ENCODE measurements around the gene FAM174C. TPM values are rescaled to one million over a fixed set of nuclear protein-coding genes. Genes with fewer than 3 reads are reported as not detected.

FAM174C gene
- 21.4 TPM for total RNA-seq

DNA sequence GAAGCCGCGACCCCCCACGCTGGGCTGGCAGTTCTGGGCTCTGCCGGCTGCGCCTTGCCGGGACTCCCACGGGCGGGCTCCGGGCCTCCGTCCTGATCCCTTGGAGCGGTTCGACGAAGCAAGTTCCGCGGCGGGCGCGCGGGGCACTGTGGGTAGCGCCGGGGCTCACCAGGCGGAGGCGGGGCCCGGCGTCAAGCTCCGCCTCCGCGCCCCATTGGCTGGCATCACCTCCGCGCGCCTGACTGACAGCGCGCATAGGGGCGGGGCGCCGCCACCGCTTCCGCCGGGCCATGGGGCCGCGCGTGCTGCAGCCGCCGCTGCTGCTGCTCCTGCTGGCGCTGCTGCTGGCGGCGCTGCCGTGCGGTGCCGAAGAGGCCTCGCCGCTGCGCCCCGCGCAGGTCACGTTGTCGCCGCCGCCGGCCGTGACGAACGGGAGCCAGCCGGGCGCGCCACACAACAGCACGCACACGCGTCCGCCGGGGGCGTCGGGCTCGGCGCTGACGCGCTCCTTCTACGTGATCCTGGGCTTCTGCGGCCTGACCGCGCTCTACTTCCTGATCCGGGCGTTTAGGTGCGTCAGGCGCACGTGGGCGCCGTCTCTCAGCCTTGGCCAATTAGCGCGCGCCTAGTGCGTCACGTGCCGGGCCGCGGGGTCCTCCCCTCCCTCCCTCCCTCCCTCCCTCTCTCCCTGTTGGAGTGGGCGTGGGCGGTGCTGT lies at the start of gene FAM174C:
TSS of gene FAM174C (plus strand) at position 271 of the 716 bp plus-strand sequence. CDS start at position 291, 20 bp downstream.
- peak; percentile 84 for ATAC-seq

DNA sequence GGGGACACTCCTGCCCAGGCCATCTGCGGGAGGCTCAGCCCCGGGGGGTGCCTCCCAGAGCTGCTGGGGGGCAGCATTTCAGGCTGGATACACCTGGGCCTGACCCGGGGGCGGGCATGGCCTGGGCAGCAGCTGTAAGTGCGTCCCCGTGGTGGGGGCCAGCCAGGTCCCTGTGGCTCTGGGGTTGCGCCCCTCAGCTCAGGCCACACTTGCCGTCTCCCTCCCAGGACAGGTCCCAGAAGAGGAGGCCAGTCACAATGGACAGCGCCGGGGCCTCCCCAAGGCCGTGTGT lies 49.2 kb upstream of the FAM174C start:
- DNase-seq (ENCODE audit: low spot score), result no peak
- ATAC-seq, result no peak
- intact Hi-C loops (cut with DNase I), result no loop called here

More for the DNA sequence above, at the start of gene FAM174C:
- DNase-seq (ENCODE audit: low spot score), result peak; percentile 97
- intact Hi-C loops (cut with DNase I), result no loop called here

DNA sequence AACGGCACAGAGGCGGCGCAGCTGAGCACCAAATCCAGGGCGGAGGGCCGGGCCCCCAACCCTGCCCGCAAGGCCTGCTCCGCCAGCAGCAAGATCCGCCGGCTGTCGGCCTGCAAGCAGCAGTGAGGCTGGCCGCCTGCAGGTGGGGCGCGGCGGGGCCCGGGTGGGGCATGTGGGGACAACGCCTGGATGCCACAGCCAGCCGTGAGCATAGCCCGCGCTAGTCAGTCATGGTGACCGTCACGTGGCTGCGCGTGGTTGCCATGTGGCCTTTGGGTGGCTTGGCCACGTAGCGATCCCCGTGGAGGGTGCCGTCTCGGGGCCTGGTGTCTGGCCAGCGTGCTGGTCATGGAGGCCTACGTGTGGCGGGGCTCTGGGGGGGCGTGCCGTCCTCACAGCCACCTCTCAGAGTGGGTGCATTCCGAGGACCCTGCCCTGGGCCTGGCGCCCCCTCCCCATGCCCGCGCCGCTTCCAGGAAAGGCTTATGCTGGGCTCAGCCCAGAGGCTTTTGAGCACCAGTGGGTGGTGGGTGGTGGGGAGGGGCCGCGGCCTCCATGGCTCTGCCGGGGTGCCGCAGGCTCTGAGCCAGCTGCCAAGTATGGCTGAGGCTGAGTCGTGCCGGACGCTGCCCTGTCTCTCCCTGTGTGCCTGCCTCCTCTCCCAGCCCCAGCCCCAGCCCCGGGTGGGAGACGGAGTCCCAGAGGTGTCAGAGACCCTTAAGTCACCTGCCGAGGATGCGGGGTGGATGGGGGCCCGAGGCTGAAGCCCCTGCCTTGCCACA lies 48.6 kb upstream of the FAM174C start:
- no peak for DNase-seq (ENCODE audit: low spot score)
- no peak for ATAC-seq
- intact Hi-C loops (cut with DNase I), result no loop called here

DNA sequence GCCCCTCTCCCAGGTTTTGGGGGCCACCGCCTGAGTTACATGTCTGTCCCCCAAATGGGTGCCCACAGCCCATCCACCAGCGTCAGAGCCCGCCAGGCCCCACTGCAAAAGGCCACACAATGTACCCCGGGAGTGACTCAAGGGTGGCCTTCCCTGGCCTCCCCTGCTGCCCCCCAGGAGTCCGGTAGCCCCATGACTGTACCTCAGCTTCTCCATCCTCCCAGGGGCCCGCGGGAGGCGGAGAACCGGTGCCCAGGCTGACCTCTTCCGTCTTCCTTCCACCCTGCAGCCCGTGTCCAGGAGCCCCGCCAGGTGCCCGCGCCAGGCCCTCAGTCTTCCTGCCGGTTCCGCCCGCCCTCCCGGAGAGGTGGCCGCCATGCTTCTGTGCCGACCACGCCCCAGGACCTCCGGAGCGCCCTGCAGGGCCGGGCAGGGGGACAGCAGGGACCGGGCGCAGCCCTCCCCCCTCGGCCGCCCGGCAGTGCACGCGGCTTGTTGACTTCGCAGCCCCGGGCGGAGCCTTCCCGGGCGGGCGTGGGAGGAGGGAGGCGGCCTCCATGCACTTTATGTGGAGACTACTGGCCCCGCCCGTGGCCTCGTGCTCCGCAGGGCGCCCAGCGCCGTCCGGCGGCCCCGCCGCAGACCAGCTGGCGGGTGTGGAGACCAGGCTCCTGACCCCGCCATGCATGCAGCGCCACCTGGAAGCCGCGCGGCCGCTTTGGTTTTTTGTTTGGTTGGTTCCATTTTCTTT lies 47.9 kb upstream of the FAM174C start:
- ATAC-seq (no peak), DNase-seq (ENCODE audit: low spot score) (no peak)
- intact Hi-C loops (cut with DNase I), result no loop called here

DNA sequence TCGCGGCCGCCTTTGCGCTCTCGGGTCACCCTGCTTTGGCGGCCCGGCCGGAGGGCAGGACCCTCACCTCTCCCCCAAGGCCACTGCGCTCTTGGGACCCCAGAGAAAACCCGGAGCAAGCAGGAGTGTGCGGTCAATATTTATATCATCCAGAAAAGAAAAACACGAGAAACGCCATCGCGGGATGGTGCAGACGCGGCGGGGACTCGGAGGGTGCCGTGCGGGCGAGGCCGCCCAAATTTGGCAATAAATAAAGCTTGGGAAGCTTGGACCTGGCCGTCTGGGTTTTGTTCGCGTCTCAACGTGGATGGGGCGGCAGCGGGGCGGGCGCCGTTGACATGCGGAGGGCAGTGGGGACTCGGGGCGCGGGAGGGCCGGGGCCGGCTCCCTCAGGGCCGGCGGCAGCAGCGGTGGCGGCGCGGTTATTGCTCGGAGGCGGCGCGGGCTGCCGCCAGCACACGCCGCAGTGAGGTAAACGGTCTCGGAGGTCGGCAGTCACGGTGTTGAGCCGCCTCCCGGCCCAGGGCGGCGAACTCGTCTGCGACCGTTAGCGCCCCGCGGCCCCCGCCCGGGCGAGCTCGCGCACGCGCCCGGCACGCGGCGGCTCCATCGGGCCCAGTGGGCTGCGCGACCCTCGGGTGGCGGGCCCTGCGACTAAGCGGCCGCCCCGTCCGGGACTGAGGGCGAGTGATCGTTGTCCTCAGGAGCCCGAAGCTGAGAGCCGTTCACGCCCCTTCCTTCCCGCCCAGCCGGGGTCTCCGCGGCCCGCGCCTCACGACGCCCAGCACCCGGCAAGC lies 47.0 kb upstream of the FAM174C start:
- DNase-seq (ENCODE audit: low spot score) (no peak), ATAC-seq (no peak)
- intact Hi-C loops (cut with DNase I), result no loop called here

DNA sequence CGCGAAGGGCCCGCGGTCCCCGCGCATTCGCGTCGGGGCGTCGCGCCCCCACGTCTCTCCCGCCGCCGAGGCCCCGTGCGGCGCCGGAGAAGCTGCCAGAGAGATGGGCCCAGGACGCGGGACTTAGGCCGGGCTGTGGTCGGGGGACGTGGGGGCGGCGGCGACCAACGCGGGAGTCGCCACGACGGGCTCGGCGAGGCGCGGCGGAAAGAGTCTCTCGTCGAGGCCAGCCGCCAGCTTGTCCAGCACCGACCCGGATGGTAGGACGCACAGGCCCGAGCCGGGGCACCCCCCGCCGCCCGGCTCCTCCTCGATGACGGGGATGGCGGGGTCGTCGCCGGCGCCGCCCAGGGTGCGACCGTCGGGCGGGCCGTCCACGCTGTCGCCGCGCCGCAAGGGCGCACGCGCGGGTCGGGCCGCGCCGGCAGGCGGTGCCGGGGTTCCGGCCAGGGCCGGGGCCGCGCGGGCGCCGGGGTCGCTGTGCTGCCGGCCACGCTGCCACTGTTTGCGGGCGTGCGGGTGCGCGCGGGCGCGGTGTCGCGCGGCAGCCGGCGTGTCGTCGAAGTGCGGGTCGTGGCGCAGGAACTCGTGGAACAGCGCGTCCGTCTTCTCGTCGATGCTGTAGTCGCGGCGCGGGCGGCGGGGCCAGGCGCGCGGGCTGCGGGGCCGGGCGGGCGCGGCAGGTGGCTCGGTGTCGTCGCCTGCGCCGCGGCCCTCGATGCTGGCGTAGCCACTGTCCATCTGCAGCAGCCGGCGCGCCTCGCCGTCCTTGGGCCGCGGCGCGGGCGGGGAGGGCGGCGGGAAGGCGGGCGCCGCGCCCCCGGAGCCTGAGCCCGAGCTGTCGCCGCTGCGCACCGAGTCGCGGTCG lies 46.0 kb upstream of the FAM174C start:
- no peak for ATAC-seq
- no peak for DNase-seq (ENCODE audit: low spot score)
- intact Hi-C loops (cut with DNase I), result no loop called here

DNA sequence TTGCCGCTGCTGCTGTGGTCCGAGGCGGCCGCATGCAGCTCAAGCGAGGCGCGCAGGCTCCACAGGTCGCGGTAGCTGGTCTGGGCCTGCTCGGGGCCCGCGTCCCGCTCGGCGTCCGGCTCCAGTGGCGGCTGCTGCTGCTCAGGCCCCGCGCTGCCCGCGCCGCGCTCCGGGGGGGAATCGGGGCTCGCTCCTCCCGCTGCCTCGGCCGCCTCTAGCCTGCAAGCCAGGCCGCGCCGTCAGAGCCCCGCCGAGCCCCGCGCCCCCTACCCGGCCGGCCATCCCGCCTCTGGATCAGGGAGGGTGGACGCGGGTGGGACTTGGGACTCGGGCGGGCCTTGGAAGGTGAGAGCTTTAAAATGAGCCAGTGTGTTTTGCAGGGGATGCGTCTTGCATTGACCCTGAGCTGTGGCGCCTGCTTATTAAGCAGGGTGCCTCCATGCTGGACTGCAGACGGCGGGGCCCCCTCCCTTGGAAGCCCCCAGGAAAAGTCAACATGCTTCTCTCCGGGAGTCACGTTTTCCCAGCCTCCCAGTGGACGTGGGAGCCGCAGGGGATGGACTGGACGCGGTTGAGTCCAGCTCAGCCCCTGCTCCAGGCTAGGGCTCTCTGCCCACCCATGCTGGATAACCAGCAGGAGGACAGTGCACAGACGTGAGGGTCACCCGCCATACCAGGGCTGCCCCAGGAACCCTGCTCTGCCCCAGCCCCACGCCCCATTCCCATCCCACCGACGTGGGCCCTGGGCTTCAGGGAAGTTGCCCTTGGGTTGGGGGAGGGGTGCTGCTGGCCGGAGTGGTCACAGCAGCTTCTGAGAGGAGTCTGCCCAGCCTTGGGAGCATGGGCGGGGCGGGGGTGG lies 45.2 kb upstream of the FAM174C start:
- DNase-seq (ENCODE audit: low spot score) (no peak), ATAC-seq (no peak)
- intact Hi-C loops (cut with DNase I), result no loop called here

DNA sequence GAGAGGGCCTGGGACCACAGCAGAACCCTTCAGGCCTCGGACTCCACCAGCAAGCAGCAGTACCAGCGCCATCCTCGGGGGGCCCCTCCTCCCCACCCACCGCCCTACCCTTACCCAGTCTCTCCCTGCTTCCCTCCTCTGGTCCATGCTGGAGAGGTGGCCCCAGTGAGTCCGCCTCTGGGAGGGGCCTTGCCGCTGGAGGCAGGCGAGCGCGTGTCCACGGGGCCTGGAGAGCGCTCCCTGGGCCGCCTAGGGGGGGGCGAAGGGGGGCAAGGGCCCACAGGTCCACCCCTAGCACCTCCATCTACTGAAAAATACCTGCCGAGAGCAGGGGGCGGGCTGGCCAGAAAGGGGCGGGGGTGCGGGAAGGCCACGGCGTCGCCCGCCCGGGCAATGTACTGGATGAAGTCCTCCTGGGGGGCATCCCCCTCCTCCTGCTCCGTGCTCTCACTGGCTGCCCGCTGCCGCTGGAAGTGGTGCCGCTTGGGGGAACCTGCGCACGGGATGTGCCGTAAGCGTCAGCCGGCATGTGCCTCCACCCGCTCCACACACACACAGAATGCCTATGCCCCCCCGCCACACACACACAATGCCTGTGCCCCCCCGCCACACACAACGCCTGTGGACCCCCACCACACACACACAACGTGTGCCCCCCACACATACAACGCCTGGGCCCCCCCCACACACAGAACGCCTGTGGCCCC lies 44.4 kb upstream of the FAM174C start:
- ATAC-seq, result no peak

DNA sequence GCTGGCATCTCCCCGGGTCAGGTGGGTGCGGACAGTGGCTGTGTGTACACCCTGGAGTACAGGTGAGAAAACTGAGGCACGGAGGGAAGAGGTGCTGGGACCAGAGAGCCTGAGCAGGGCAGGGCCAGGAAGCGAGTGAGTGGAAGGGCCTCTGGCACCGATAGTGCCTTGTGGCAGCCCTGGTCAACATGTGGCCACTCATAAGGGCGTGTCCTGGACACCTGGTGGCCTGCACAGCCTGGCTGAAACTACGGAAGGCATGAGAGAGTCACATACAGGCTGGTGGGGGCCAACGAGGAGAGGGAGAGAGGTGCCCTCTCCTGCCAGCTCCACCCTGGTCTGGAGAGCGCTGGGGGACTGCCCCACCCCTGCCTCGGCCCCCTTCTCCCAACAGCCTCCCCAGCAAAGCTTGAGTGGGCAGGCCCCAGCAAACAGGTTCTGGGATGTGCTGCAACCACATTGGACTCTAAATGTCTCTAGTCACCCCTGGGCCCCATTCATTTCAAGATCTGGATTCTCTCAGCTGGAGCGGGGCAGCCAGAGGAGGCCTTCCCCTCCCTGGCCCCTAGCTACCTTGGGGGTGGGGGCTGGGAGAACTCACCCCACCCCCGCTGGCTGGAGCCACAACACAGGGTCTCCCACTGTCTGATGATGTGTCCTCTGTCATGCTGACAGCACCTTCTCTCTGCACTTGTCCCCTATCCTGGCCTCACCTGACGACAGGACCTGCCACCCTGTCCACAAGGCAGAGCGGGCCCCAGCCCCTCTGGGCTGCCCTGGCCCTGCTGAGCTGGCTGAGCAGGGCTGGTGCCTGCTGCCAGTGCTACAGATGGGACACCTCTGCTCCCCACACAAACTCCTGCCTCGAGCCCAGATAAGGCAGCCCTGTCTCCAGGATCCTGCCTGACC lies 43.3 kb upstream of the FAM174C start:
- ATAC-seq (peak; percentile 3), DNase-seq (ENCODE audit: low spot score) (no peak)
- intact Hi-C loops (cut with DNase I), result no loop called here

More for the DNA sequence above, 44.4 kb upstream of the FAM174C start:
- no peak for DNase-seq (ENCODE audit: low spot score)
- intact Hi-C loops (cut with DNase I), result no loop called here

DNA sequence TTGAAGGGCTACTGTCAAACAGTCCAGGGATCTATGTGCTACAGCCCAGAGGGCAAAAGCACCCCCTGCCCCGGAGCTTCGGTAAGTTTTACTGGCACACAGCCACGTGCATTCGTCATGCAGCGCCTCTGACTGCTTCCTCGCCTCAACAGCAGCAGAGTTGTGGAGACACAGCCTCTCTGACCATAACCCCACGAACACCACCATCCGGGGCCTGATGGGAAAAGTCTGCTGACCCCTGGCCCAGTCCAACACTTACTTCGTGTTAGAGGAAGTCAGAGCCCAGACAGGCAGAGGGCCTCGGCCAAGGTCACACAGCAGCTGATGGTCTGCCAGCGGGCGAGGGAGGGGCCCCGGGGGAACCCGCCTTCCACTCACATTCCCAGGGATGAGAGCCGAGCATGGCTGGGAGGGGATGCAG lies 42.7 kb upstream of the FAM174C start:
- DNase-seq (ENCODE audit: low spot score), result no peak
- intact Hi-C loops (cut with DNase I), result no loop called here
- ATAC-seq, result peak; percentile 35

DNA sequence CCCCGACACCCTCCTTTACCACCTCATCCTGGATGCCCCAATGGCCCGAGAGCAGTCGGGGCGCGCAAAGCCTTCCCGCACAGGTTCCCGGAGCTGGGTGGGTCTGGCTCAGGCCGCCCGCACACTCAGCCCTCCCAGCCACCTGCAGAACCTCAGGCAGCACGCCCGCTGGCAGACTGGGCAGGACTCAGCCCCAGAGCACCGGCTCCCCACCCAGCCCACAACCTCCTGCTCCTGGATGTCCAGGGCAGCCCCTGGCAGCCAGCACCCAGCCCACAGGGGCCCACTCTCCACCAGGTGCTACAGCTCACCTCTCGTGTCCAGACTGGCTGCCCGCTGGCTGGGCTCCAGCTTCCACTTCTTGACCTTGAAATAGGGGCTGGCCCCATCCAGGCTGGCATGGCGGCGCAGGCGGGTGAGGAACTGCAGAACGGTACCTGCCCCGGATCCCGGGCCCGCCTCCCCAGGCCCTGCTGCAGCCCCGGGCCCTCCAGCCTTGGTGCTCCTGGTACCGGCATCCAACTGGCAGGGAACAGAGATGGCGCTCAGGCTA lies 42.1 kb upstream of the FAM174C start:
- DNase-seq (ENCODE audit: low spot score), result no peak
- intact Hi-C loops (cut with DNase I), result no loop called here
- peak; percentile 2 for ATAC-seq

DNA sequence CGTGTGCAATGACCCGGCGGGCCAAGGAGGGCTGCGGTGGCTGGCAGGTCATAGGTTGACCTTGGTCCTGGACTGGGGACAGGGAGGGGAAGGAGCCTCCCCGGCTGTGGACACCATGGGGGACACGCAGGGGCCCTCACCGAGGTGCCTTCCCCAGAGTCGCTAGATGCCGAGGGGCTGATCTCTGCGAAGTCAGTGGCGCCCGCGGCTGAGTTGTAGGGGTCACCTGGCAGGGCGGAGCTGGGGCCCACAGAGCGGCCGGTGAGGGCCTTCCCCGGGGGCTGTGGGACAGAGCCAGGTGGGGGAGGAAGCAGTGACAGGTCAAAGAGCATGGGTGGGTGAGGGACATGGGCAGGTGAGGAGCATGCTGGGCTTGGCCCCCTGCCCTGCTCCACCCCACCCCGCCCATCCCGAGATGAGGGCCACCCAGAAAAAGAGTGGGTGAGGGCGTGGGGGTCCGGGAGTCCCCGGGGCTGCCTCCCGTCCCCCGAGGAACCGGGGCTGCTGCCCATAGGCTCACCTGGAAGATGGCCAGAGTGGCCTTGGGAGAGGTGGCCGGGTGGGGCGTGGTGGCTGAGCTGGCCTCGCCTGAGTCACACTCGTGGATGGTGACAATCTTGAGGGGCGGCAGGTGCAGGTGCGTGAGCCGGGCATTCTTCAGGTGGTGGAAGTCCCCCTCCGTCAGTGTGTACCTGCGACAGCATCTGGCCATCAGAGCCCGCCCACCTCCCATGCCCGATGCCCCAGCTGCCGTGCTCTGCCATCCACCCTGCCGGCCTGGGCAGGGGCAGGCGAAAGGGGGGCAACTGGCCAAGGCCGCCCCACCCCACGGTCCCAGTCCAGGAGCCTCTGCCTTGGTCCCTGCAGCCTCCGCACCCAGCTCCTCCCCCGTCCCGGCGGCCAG lies 41.0 kb upstream of the FAM174C start:
- intact Hi-C loops (cut with DNase I), result no loop called here
- DNase-seq (ENCODE audit: low spot score), result no peak
- ATAC-seq, result no peak

DNA sequence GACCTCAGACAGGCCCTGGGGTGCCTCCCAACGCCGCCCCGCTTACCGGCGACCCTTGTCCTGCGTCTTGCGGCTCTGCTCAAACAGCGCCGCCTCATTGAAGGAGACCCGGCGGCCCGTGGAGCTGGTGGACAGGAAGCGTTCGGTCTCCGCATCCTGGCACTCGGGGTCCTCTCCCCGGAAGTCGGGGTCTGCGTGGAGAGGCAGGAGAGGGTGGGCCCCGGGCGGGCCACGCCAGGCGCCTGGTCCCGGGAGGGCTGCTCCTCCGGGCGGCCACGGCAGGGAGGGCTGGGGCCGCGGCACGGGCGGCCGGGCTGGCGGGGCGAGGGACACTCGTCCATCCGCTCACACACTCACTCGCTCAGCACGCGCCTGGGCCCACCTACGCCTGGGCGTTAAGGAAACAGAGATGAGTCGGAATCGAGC lies 40.4 kb upstream of the FAM174C start:
- no peak for DNase-seq (ENCODE audit: low spot score)
- intact Hi-C loops (cut with DNase I), result loop anchor here (5.0 kb wide), 1 partner anchor 298 kb away; no protein-coding TSS in a partner anchor
- ATAC-seq, result no peak

Measured in sciatic nerve (tissue), 2 donors.